Measurements from ENCODE around the gene KCNK1.

The KCNK1 gene

DNA sequence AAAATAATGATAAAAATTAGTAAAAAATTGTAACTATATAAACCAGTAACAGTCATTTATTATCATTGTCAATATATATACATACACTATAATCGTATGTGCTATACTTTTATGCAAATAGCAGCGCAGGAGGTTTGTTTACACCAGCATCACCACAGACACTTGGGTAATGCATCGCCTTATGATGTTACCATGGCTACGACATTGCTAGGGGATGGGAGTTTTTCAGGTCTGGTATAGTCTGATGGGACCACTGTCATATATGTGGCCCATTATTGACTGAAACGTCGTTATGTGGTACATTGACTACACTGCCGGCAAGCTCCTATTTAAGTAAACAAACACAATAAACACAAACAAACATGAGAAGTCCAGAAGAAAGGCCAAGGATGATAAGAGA is 45.6 kb downstream of the KCNK1 start:
- no peak overlapping the region for H3K4me3 ChIP-seq (ENCODE audit: low read depth, low read length)
- TF ChIP-seq, protein P1, sequence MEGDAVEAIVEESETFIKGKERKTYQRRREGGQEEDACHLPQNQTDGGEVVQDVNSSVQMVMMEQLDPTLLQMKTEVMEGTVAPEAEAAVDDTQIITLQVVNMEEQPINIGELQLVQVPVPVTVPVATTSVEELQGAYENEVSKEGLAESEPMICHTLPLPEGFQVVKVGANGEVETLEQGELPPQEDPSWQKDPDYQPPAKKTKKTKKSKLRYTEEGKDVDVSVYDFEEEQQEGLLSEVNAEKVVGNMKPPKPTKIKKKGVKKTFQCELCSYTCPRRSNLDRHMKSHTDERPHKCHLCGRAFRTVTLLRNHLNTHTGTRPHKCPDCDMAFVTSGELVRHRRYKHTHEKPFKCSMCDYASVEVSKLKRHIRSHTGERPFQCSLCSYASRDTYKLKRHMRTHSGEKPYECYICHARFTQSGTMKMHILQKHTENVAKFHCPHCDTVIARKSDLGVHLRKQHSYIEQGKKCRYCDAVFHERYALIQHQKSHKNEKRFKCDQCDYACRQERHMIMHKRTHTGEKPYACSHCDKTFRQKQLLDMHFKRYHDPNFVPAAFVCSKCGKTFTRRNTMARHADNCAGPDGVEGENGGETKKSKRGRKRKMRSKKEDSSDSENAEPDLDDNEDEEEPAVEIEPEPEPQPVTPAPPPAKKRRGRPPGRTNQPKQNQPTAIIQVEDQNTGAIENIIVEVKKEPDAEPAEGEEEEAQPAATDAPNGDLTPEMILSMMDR (IDR thresholded peaks at IDR 0.05; ENCODE audit: low read depth, low read length), result no peak

DNA sequence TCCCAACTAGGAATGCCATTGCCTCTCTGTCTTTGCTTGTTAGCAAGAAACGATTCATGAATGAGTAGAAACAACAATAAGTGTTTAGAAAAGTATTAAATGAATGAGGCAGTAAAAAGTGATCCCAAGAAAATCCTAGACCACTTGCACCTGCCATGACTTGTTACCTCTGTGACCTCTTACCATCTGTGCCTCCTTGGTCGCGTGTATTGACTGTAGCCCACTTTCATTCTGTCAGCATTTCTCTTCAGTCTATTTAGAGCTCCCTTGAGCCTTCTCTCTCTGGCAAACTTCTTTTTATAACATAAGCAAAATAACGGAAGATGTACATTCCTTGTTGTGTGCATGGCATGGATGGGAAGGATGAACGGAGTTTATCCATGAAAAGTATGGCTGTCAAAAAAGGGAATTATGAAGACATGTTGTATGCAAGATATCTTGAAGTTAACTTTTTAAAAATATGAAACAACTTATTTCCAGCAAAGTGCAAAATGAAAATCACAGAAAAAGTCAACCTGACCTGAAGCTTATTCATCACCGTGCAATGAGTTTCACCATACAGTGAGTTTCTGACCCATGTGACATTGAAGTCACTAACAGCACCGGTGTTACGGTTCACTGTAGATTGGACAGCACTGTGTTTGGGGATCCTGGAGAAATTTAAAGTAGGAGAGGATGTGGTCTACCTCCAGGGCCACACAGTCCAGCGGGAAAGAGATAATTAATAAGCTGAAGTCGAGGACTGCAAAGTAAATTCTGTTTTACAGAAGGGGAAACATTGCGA is 47.7 kb downstream of the KCNK1 start:
- TF ChIP-seq, protein P1 (IDR thresholded peaks at IDR 0.05; ENCODE audit: low read depth, low read length), result no peak
- H3K4me3 ChIP-seq (ENCODE audit: low read depth, low read length), result no peak overlapping the region

DNA sequence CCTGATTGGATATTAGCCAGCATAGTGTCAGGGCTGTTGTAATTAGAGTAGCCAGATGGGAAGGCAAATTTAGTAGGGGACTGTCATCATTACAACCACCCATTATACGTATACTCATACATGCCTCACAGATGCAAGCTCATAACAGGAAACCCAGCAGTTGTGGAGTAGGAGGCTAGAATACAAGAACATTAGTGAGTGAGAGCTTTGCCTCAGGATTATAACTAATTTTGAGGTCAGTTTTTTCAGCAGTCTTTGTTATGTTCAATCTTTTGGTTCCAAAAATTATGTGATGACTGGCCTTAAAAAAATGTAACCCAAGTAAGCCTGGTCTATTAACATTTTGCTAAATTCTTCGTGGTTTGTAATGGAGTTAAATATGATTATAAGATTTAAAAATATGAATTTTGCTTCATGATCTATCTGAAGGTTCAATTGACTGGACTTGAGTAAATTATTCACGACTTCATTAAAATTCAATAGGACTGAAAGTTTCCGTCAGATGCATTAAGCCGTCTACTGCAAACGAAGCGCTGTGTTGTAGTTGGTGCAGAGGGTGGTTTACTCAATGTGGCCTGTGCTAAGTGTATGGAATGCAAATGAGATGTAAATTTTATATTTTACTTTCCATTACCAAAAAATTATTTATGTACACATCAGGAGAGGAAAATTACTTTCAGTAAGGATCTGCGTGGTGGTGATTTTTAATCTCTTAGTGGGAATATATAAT is 48.8 kb downstream of the KCNK1 start:
- no peak overlapping the region for H3K4me3 ChIP-seq (ENCODE audit: low read depth, low read length)
- TF ChIP-seq, protein P1 (IDR thresholded peaks at IDR 0.05; ENCODE audit: low read depth, low read length), result no peak

DNA sequence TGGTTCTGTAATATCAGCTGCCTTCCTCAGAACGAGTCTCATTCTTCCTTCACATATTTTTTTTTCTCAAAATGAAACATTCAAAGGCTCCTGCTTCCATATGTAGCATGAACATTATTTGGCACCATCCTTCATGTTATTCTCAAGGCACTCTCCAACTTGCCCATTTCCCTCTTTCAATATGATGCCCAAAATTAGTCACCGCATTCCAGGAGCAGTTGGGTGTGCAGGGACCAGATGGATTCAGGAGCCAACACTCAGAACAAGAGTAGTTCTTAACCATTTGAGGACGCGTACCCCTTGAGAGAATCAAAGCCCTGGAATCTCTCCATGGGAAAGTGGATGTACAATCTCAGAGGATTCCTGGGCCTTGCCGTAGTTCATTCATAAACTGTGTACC is 50.3 kb downstream of the KCNK1 start:
- TF ChIP-seq, protein P1 (IDR thresholded peaks at IDR 0.05; ENCODE audit: low read depth, low read length), result no peak
- H3K4me3 ChIP-seq (ENCODE audit: low read depth, low read length), result no peak overlapping the region

DNA sequence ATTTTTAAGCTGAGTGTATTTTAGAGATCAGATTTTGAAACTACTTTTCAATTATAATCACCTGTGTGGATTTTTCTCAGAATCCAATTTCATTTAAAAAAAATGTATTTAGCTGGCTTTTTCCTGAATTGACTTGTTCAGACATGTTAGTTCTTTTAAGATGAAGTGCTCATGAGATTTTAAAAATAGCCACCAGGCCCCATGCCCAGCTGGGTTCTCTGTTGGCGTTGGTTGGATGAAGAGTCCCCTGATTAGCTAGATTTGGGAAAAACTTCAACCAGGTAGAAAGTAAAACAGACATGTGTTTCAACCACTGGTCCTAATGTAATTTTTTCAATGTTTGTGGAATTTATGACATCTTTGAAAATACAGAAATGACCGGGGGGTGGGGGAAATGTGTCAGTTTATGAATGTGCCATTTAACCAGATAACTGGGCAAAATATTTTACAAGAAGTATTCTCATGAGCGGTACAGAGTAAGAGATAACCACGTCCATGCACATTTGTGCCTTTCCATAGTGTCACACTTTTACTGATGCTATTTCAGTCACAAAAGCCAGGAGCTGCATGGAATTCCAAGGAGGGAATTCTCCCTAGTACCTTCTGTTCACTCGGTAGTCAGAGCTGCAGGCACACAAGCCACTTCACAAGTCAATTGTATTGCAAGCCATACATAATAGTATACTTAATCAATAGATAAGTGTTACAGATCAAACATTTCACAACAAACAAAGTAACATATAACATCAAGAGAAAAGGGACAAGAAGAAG is 51.1 kb downstream of the KCNK1 start:
- TF ChIP-seq, protein P1 (IDR thresholded peaks at IDR 0.05; ENCODE audit: low read depth, low read length), result no peak
- no peak overlapping the region for H3K4me3 ChIP-seq (ENCODE audit: low read depth, low read length)

DNA sequence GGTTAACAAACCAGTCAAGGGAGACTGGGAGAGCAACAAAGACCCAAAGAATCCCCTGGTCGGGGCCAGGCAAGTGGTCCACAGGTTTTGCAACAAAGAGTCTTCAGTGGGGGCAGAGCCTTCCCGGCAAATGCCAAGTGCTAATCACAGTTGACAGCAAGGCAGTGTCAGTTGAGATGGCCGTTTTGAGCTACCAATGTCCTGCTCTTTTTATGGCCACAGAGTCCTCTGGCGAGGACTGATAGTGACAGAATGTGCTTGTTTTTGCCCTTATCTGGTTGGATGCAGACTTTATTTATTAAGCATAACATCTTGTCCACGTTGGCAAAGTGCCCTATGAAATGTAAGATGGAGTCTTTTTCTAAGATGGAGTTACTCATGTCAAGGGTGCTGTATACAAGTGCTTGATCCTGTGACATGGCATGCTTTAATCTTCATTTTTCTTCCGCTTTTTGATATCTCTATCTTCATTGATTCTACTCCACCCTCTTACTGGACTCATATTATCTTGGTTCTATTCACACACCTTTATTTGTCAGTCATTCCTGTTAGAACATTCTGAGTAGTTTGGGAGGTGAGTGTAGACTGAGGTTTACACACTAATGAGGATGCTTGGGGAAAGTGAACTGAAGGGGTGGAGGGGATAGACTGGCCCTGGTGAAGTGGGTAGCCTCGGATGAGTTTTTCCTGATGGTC is 51.8 kb downstream of the KCNK1 start:
- no peak overlapping the region for H3K4me3 ChIP-seq (ENCODE audit: low read depth, low read length)
- TF ChIP-seq, protein P1 (IDR thresholded peaks at IDR 0.05; ENCODE audit: low read depth, low read length), result no peak
